ENCODE measurements around the gene CD244. TPM values are rescaled to one million over a fixed set of nuclear protein-coding genes. Genes with fewer than 3 reads are reported as not detected.

Gene CD244
- total RNA-seq, 4 donors from 2014 or later, result 0.15 to 0.47 (median 0.27) TPM; not detected in 1

GRCh38 chr1:160866695-160867260, 4.1 kb upstream of the CD244 start:
- no peak for TF ChIP-seq POLR2AphosphoS5 (IDR thresholded peaks at IDR 0.05)
- no peak for TF ChIP-seq CTCF (IDR thresholded peaks at IDR 0.05)
- no peak for TF ChIP-seq EP300 (IDR thresholded peaks at IDR 0.05)
- TF ChIP-seq POLR2A (IDR thresholded peaks at IDR 0.05), result no peak
- ATAC-seq, result no peak
- H3K9me3 ChIP-seq, result no peaks in the 10 kb centered on the region
- 29 to 43% methylated on average over 6 of the region's 6 CpGs for WGBS, 2 donors (ENCODE audit: low coverage in 1 of 2)
- H3K36me3 ChIP-seq, result no peaks in the 10 kb centered on the region
- peaks cover 10% of the 10 kb centered on the region for H3K27me3 ChIP-seq
- no peak overlapping the region for H3K27ac ChIP-seq
- H3K4me1 ChIP-seq, result no peaks in the 10 kb centered on the region
- no peak overlapping the region for H3K4me3 ChIP-seq

DNA sequence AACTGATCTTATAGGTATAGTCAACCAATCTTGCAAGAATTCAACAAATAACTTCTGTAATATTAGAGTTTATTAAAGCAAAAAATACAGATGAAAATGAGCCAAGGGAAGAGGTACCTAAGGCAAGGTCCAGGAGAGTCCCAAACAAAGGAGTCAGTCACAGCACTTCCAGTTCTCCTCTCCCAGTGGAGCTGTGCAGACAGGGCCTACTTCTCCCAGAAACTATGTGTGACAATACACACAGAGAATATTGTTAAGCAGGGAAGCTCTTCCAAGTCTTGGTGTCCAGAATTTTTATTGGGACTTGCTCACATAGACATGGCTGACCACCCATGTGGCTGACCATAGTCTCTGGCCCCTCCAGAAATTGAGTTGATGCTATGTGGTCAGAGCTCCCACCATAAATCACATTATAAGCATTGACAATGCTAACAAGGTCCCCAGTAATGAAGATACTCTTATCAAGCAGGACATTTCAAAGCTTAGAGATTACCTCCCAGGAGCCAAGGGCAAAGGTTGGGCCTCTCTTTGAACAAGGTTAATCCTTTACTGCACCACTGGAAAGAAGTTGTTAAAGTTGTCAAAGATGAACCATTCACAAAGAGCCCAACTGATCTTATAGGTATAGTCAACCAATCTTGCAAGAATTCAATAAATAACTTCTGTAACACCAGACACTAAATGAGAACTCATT, 3.5 kb upstream of the CD244 start:
- H3K27ac ChIP-seq, result no peak overlapping the region
- no peak overlapping the region for H3K4me3 ChIP-seq
- no peaks in the 10 kb centered on the region for H3K4me1 ChIP-seq
- ATAC-seq, result no peak
- no peaks in the 10 kb centered on the region for H3K9me3 ChIP-seq
- no peaks in the 10 kb centered on the region for H3K36me3 ChIP-seq
- no peak for TF ChIP-seq POLR2AphosphoS5 (IDR thresholded peaks at IDR 0.05)
- no peak for TF ChIP-seq CTCF (IDR thresholded peaks at IDR 0.05)
- TF ChIP-seq EP300 (IDR thresholded peaks at IDR 0.05), result no peak
- peaks cover 10% of the 10 kb centered on the region for H3K27me3 ChIP-seq

DNA sequence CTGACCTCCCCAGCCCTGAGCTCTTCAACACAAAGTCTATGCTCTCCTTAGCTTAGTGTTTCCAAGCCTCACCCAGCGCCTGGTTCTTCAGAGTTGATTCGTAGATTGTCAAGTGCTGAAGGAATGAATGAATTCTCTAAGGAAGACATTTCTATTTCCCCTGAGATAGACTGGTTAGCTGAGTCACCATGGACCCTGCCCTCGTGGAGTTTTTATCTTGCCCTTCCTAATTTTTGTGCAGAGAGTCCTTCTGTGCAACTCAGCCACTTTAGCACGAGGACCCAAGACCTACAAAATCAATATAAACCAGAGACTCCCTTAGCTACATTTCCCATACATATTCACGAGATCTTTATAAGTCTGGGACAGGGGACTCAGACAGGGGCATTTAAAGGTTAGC, 2.6 kb upstream of the CD244 start:
- no peak for ATAC-seq
- peaks cover 10% of the 10 kb centered on the region for H3K27me3 ChIP-seq
- no peaks in the 10 kb centered on the region for H3K36me3 ChIP-seq
- WGBS, 2 donors (ENCODE audit: low coverage in 1 of 2), result 84 to 91% methylated on average over 2 to 5 of the region's 5 CpGs
- H3K4me3 ChIP-seq, result no peak overlapping the region
- no peak overlapping the region for H3K27ac ChIP-seq
- H3K9me3 ChIP-seq, result no peaks in the 10 kb centered on the region
- no peaks in the 10 kb centered on the region for H3K4me1 ChIP-seq
- no peak for TF ChIP-seq POLR2A (IDR thresholded peaks at IDR 0.05)
- TF ChIP-seq EP300 (IDR thresholded peaks at IDR 0.05), result no peak
- TF ChIP-seq POLR2AphosphoS5 (IDR thresholded peaks at IDR 0.05), result no peak
- no peak for TF ChIP-seq CTCF (IDR thresholded peaks at IDR 0.05)

- H3K27ac ChIP-seq, result no peak overlapping the region
- TF ChIP-seq CTCF (IDR thresholded peaks at IDR 0.05) (no peak), POLR2A (IDR thresholded peaks at IDR 0.05) (no peak), EP300 (IDR thresholded peaks at IDR 0.05) (no peak), POLR2AphosphoS5 (IDR thresholded peaks at IDR 0.05) (no peak)
- no peak for ATAC-seq
- no peaks in the 10 kb centered on the region for H3K4me1 ChIP-seq
- H3K4me3 ChIP-seq, result no peak overlapping the region
- no peaks in the 10 kb centered on the region for H3K9me3 ChIP-seq
- peaks cover 10% of the 10 kb centered on the region for H3K27me3 ChIP-seq
- no peaks in the 10 kb centered on the region for H3K36me3 ChIP-seq
- WGBS, 2 donors (ENCODE audit: low coverage in 1 of 2), result 31 to 71% methylated on average over 1 to 2 of the region's 2 CpGs
These were observed 1.5 kb upstream of the CD244 start for GRCh38 chr1:160864173-160864572.

DNA sequence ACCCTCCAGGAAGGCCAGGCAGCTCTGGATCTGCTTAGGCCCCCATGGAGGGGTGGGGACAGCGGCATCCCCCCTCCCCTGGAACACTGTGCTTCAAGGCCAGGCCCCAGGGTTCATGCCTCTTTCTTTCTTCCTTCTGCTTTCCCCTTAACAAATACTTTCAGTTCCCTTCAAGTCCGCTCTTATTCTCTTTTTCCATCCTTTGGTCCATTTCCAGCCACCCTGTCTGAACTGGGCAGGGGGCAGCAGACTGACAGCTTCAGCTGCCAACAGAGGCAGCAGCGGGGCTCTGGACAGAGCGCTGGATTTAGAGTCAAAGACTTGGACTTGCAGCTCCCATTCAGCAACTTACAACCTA, 1.1 kb upstream of the CD244 start:
- WGBS, 2 donors (ENCODE audit: low coverage in 1 of 2), result 92% methylated on average over 4 of the region's 4 CpGs; no CpG with 5 or more reads in 1 of the 2 donors
- ATAC-seq, result no peak

More for the DNA sequence above, 1.1 kb upstream of the CD244 start:
- no peak for TF ChIP-seq CTCF (IDR thresholded peaks at IDR 0.05)
- no peak for TF ChIP-seq POLR2AphosphoS5 (IDR thresholded peaks at IDR 0.05)
- no peak for TF ChIP-seq EP300 (IDR thresholded peaks at IDR 0.05)
- TF ChIP-seq POLR2A (IDR thresholded peaks at IDR 0.05), result no peak
- no peaks in the 10 kb centered on the region for H3K4me1 ChIP-seq
- H3K27ac ChIP-seq, result no peak overlapping the region
- peaks cover 10% of the 10 kb centered on the region for H3K27me3 ChIP-seq
- no peaks in the 10 kb centered on the region for H3K9me3 ChIP-seq
- no peaks in the 10 kb centered on the region for H3K36me3 ChIP-seq
- H3K4me3 ChIP-seq, result no peak overlapping the region

All from gastroesophageal sphincter (tissue), 4 donors.